GM12874 (cell line): ENCODE measurements around the gene KIAA1614.

Experiments used
- TF ChIP-seq, protein P1 (sequence below): IDR thresholded peaks from 2 replicates; pipeline ENCODE4 v1.5.1; 2011; ENCODE audit warnings: low read depth, mild to moderate bottlenecking, control low read depth, low read length, moderate library complexity; ENCODE audit not compliant: insufficient read depth

Gene KIAA1614

DNA sequence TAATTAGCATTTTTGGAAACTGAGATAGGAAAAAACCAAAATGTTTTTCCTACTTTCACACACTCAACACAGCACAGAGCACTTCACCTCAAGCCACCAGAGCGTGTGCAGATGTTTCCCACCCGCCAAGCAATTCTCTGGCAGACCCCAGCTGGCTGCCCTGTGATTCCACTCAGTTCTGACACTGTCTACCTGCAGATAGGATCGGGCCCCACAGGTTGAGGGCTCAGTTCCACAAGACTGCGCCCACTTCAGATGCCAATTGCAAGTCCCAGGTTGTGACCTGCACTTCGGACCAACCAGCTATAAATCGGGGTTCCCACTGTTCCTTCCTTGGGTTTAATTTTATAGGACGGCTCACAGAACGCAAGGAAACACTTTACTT is 9.9 kb downstream of the KIAA1614 start:
- TF ChIP-seq, protein P1, sequence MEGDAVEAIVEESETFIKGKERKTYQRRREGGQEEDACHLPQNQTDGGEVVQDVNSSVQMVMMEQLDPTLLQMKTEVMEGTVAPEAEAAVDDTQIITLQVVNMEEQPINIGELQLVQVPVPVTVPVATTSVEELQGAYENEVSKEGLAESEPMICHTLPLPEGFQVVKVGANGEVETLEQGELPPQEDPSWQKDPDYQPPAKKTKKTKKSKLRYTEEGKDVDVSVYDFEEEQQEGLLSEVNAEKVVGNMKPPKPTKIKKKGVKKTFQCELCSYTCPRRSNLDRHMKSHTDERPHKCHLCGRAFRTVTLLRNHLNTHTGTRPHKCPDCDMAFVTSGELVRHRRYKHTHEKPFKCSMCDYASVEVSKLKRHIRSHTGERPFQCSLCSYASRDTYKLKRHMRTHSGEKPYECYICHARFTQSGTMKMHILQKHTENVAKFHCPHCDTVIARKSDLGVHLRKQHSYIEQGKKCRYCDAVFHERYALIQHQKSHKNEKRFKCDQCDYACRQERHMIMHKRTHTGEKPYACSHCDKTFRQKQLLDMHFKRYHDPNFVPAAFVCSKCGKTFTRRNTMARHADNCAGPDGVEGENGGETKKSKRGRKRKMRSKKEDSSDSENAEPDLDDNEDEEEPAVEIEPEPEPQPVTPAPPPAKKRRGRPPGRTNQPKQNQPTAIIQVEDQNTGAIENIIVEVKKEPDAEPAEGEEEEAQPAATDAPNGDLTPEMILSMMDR, result no peak

DNA sequence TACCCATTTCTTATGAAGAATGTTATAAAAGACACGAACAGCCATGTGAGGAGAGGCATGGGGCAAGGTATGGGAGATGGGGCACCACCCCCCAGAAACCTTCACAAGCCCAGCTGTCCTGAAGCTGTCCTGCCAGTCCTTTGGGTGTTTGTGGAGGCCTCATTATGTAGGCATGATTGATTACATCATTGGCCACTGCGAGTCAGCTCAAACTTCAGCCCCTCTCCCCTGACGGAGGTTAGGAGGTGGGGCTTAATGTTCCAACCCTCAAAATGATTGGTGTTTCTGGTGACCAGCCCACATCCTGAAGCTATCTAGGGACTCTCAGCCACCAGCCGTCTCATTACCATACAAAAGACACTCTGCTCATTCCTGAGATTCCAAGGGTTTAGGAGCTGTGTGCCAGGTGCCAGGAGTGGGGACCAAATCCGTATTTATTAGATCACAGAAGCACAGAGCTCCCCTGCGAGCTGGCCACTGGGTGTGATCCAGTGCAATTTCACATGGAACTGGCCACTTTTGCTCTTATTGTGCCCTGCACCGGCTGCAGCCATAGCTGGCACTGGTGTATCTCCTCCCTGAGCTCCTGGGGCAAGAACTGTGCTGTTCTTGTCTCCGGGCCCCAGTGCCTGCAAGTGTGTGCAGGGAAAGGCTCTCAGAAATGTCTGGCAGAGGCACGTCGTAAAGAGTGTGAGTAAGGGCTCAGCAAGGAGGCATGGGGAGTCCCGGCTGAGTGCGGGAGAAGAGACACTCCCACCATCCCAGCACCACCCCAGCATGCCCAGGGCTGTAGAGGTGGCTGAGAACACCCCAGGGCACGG is 10.5 kb downstream of the KIAA1614 start:
- TF ChIP-seq, protein P1, result no peak

DNA sequence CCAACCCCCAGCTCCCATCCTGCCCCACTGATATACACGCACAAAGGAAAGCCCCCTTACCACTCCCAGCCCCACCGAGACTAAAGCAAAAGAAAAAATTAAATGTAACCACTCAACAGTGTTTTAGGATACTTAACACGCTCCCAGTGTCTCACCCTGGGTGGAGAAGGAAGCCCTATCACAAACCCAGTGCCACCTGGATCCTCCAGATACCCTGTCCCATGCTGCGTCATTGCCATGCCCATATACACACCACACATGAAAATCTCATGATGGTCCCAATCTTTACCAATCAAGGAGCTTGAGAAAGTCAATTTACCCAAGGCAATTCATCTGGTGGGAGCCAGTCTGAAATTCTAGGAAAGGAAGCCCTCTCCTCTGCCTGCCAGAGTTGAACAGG is 11.2 kb downstream of the KIAA1614 start:
- TF ChIP-seq, protein P1, result no peak

DNA sequence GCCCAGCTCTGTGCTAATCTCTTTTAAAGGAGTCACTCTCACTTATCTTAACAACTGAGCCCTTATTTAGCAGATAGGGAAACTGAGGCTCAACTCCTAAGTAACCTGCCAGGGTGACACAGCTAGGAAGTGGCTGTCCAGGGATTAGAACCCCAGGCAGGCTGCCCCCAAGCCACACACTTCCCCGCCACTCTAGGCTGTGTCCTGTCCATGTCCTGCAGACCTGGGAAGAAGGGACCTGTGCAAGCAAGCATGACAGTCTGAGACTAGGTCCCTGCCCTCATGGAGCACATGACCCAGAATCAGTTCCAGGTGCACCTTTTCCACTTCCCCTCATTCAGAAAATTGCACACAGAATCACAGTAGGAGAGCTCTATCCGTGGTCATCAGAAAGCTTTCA is 12.2 kb downstream of the KIAA1614 start:
- TF ChIP-seq, protein P1, result no peak

DNA sequence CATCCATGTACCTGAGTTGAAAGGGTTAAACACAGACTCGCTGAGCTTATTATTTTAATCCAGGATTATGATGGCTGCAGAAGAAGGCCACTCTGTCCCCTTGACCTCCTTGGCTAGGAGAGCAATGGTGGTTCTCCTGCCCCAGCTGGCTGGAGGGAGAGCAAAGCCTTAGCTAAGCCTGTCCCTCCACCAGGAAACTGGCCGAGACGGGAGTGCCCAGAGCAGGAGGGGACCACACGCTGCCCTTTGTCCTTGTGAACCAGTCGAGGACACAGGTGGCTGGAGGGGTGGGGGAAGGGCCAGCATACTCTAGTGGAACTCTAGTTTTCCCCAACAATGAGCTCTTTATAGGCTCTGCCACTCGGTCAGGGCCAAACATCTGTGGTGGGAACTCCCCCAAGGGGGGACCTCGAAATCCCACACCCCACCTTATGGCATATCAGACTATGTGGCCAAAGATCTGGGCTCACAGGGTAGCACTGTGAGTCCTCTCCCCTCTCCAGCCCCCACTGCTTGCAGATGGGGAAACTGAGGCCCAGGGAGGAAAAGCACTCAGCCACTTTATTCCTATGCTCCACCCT is 12.9 kb downstream of the KIAA1614 start:
- TF ChIP-seq, protein P1, result no peak

DNA sequence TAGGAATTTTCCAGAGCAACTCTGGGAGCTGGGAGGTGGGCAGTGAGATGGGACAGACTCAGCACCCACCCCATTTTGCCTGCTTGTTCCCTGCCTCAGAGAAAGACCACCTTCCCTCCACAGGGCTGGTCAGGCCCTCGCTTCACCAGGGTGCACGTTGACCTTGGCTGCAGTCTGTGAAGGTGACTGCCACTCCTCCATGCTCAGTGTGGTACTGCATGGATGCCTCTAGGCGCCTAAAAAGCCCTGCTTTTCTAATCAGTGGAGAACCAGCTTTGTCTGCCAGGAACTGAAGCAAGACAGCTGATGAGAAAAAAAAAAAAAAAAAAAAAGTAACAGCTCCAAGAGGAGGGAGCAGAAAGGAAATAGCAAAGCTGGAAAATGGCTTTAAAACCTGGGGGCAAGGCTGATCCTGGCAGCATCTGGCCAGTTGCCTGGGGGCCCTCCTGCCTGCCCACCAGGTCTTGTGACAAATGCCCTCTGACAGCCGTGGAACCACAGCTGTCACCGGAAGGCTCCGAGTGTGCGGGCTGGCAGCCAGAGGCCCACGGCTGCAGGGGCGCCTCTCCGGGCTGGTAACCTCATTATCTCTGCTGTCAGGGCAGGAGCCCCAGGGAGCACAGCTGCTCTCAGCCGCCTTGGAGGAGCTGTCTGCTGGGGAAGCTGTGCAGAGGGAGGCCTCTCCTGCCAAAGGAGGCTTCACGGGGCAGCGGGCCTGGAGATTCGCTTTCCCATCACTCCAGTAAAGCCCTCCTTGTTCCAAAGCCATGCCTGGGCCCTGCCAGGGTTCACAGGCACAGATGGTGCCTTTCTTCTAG is 13.7 kb downstream of the KIAA1614 start:
- TF ChIP-seq, protein P1, result no peak

DNA sequence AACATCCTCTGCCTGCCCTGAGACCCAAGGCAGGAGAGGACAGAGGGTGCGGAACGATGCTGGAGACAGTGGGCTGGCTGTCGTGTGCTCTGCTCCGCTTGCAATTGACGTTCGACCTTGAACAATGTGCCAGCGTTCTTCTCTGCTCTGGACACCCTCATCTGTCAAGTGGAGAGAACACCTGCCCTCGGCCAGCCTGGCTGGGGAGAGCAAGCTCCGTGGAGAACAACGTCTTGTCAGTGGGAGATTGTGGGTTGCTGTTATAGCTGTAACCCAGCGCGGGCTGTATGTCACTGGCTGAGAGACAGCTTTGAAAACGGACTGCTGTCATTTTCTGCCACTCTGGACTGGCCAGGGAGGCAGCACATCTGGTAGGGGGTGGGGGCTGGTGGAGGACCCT is 14.7 kb downstream of the KIAA1614 start:
- TF ChIP-seq, protein P1, result no peak
